22Rv1 (cell line): ENCODE data around the gene GRM7.

Experiments
- H3K27ac ChIP-seq: fragments of 450-650 bp; 2 replicates; pipeline ENCODE4 v1.5.1; 2017
- ZFX ChIP-seq: fragments of 450-650 bp; IDR thresholded peaks from 2 replicates; pipeline ENCODE4 v1.6.1; 2017; ENCODE audit warnings: antibody characterized with exemption, borderline replicate concordance
- TF ChIP-seq, protein P1 (sequence below): fragments of 450-650 bp; IDR thresholded peaks from 2 replicates; pipeline ENCODE4 v1.5.1; 2017; ENCODE audit warnings: mild to moderate bottlenecking

GRM7 gene

GRCh38 chr3:7764115-7764514 lies 903.2 kb downstream of the GRM7 start:
- no peak for TF ChIP-seq ZFX
- TF ChIP-seq, protein P1, sequence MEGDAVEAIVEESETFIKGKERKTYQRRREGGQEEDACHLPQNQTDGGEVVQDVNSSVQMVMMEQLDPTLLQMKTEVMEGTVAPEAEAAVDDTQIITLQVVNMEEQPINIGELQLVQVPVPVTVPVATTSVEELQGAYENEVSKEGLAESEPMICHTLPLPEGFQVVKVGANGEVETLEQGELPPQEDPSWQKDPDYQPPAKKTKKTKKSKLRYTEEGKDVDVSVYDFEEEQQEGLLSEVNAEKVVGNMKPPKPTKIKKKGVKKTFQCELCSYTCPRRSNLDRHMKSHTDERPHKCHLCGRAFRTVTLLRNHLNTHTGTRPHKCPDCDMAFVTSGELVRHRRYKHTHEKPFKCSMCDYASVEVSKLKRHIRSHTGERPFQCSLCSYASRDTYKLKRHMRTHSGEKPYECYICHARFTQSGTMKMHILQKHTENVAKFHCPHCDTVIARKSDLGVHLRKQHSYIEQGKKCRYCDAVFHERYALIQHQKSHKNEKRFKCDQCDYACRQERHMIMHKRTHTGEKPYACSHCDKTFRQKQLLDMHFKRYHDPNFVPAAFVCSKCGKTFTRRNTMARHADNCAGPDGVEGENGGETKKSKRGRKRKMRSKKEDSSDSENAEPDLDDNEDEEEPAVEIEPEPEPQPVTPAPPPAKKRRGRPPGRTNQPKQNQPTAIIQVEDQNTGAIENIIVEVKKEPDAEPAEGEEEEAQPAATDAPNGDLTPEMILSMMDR: no peak
- no peak overlapping the region for H3K27ac ChIP-seq

GRCh38 chr3:7766530-7766929 lies 905.6 kb downstream of the GRM7 start:
- no peak overlapping the region for H3K27ac ChIP-seq
- TF ChIP-seq, protein P1: no peak
- no peak for TF ChIP-seq ZFX

GRCh38 chr3:7779331-7779730 lies 918.4 kb downstream of the GRM7 start:
- no peak overlapping the region for H3K27ac ChIP-seq
- TF ChIP-seq, protein P1: no peak
- no peak for TF ChIP-seq ZFX

GRCh38 chr3:7781395-7781794 lies 920.5 kb downstream of the GRM7 start:
- TF ChIP-seq, protein P1: no peak
- TF ChIP-seq ZFX: no peak
- H3K27ac ChIP-seq: no peak overlapping the region

- H3K27ac ChIP-seq: no peak overlapping the region
- no peak for TF ChIP-seq ZFX
- TF ChIP-seq, protein P1: no peak
Observed at GRCh38 chr3:7787871-7788828, 927.2 kb downstream of the GRM7 start.

- TF ChIP-seq, protein P1: no peak
- TF ChIP-seq ZFX: no peak
- H3K27ac ChIP-seq: no peak overlapping the region
Observed at GRCh38 chr3:7788881-7789280, 928.0 kb downstream of the GRM7 start.

DNA sequence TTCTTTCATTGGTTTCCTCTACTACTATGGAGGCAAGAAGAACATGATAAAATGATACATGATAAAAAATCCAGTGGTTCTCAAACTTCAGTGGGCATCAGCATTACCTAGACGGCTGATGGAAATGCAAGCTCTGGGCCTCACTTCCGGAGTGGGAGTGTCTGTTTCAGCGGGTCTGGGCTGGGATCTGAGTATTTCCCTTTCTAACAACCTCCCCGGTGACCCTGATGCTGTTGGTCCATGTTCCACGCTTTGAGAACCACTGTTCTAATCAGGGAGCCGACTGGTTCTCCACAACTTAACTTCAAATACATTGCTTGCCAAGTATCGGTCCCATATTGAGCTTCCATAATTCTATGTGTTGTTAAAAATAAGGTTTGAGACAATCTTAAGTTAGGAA lies 928.4 kb downstream of the GRM7 start:
- TF ChIP-seq, protein P1: no peak
- TF ChIP-seq ZFX: no peak
- H3K27ac ChIP-seq: no peak overlapping the region
